ENCODE data around the gene GIMAP6.
"Not testable (repeated sequence)": the region's sequence is repeated elsewhere in the genome, so short reads cannot be mapped to it uniquely, and the experiment has no call there.

Gene GIMAP6

GRCh38 chr7:150580638-150581394, 51.4 kb downstream of the GIMAP6 start:
- FAIRE-seq (no peak), DNase-seq (ENCODE audit: insufficient read length, low spot score) (no peak)
- no peak for TF ChIP-seq POLR2A (IDR thresholded peaks at IDR 0.05; ENCODE audit: low read depth, low read length)

GRCh38 chr7:150579979-150580637, 52.1 kb downstream of the GIMAP6 start:
- not testable (repeated sequence) for DNase-seq (ENCODE audit: insufficient read length, low spot score); FAIRE-seq

Data from H54 (cell line).